NCI-H774 (cell line): Measurements from ENCODE around the gene RHOC.
A peak's percentile ranks its signal among the peaks of the same experiment; 100 is the strongest.
"Not testable (repeated sequence)": the region's sequence is repeated elsewhere in the genome, so short reads cannot be mapped to it uniquely, and the experiment has no call there.

Experiments used
- DNase-seq: peaks from one replicate; lab custom pipeline; 2025; lab: John Stamatoyannopoulos, UW

RHOC gene

GRCh38 chr1:112706505-112707220 lies at the start of gene RHOC:
Gene RHOC (minus strand): TSS chr1:112707127. CDS start chr1:112703799, 3,328 bp downstream.
- peak; percentile 77 for DNase-seq

GRCh38 chr1:112754116-112754628 lies 47.2 kb upstream of the RHOC start:
- DNase-seq, result no peak

DNA sequence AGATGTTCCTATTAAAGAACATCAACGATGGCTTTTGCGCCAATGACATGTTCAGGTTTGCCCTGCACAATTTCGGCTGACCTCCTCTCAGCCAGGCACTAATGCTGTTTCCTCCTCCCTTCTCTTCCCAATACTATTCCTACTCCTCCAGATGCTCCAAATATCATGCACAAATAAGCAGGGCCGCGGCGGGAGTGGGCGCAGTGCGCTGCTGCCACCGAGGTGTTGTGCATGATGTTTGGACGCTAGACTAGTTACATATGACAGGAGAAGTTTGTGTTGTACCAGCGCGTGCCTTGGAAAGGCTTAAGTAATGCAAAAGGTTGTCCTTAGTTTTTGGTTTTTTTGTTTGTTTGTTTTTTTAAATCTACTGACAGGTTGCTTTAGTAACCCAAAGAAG lies 41.5 kb upstream of the RHOC start:
- no peak for DNase-seq

- DNase-seq, result no peak
Observed at GRCh38 chr1:112744009-112744578, 37.2 kb upstream of the RHOC start.

DNA sequence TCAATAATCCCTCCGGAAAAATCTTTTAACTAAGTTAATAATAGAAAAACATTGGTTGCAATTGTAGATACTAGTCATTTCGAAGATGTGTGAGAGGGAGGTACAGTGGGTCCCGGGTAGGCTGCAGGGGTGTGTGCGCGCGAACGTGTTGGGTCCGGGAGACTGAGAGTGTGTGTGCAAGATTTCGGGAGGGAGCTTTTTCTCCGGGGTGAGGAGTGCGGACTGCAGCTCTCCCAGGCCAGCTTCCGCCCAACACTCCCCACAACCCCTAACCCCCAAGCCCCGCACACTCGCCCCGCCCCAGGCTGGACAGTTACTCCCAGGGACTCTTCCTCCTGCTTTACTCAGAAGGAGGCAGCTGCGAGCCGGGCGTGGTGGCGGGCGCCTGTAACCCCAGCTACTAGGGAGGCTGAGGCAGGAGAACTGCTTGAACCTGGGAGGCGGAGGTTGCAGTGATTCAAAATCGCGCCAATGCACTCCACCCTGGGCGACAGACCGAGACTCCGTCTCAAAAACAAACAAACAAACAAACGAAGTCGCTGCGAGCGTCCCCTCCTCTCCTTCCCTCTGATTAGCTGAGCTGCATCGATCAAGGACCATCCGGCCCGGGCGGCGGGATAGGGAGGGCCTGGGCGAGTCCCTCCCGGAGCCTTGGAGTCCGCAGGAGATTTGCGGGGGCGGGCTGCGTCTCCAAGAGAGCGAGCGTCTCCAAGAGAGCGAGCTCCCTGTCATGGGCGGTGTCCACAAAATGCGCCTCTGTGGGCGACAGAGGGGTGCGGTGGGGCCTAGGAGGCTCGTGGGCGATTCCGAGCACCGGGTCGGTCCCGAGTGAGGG lies 36.5 kb upstream of the RHOC start:
- no peak for DNase-seq

- no peak for DNase-seq
Observed at GRCh38 chr1:112737573-112737972, 30.6 kb upstream of the RHOC start.

DNA sequence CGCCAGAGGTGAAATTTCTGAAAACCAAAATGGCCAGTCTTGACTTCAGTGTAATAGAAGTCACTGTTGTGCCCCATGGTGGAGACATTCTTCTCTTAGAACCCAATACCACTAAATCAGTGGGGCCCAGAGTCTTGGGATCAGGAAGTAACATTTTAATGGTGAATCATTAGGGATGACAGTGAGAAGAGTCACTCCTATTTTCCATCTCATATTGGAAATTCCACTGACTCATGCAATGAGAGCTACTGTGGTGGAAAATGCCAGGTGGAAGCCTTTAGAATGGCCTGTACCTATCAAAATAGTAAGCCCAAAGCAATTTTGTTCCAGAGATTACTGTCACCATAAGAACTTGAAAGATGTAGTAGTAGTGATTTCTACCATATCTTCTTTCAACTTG lies 28.8 kb upstream of the RHOC start:
- no peak for DNase-seq

DNA sequence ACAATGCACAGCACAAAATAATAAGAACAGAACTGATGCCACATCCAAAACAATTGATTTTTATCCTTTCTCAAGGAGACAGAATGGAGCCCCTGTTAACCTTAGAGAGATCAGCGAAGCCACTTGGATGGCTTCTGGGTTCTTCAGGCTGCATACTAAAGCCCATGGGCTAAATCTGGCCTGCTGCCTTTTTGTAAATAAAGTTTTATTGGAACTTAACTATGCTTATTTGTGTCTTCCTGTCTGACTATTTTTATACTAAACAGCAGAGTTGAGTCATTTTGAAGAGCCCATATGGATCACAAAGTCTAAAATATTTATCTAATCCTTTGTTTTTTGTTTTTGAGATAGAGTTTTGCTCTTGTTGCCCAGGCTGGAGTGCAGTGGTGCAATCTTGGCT lies 24.5 kb upstream of the RHOC start:
- no peak for DNase-seq

DNA sequence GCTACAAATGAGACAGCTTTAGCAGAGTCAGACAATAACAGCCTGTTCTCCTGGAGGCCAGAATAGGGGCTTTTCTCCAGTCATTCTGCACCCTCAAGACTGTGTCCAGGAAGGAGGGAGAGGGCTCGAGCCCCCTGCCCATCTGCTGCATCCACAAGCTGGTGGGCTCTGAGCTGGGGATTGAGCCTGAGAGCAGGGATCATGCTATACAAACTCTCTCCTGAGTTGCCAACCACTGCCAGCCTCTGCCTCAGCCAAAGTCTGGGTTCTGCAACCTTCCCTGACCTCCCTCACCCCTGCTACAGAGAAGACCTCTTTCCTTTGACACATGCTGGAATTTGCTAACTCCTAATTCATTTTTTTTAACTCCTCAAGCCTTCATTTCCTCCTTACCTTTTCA lies 23.0 kb upstream of the RHOC start:
- DNase-seq, result no peak

DNA sequence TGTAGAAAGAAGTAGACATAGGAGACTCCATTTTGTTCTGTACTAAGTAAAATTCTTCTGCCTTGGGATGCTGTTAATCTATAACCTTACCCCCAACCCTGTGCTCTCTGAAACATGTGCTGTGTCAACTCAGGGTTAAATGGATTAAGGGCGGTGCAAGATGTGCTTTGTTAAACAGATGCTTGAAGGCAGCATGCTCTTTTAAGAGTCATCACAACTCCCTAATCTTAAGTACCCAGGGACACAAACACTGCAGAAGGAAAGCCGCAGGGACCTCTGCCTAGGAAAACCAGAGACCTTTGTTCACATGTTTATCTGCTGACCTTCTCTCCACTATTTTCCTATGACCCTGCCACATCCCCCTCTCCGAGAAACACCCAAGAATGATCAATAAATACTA lies 22.1 kb upstream of the RHOC start:
- DNase-seq, result not testable (repeated sequence)

- not testable (repeated sequence) for DNase-seq
Observed at GRCh38 chr1:112728306-112728971, 21.5 kb upstream of the RHOC start.

DNA sequence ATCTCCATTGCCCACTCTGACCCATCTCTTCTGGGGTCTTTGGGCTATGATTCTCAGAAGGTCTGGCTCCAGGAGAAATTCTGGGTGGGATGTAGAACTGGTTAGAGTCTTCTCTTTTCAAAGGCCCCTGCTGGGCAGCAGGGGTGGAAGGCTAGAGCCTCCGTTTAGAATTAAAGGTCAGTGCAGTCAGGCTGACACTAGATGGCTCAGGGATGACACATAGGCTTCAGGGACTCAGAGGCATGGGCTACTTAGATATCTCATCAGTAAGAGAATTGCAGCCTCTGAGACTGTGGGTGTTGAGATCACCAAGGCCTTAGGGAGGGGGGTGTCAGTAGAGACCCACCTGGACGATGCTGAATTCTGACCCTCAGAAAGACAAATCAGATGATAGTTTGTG lies 20.8 kb upstream of the RHOC start:
- DNase-seq, result no peak

GRCh38 chr1:112724240-112724639 lies 17.3 kb upstream of the RHOC start:
- DNase-seq, result not testable (repeated sequence)

DNA sequence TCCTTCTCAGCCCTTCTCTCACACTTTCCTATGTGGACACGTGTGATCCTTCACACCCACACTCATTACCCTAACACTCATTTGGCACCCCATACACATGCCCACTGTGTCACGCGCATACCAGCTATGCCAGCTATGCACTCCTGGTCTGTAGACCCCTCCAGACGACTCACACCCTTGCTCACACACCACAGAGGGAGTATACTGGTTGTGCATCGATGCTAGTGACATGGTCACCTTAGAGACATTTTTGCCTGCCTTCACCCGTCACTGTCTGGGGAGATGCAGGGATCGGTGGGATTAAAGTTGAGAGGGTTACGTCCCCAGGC lies 16.5 kb upstream of the RHOC start:
- no peak for DNase-seq

- DNase-seq, result no peak
Observed at GRCh38 chr1:112722601-112723510, 15.9 kb upstream of the RHOC start.

DNA sequence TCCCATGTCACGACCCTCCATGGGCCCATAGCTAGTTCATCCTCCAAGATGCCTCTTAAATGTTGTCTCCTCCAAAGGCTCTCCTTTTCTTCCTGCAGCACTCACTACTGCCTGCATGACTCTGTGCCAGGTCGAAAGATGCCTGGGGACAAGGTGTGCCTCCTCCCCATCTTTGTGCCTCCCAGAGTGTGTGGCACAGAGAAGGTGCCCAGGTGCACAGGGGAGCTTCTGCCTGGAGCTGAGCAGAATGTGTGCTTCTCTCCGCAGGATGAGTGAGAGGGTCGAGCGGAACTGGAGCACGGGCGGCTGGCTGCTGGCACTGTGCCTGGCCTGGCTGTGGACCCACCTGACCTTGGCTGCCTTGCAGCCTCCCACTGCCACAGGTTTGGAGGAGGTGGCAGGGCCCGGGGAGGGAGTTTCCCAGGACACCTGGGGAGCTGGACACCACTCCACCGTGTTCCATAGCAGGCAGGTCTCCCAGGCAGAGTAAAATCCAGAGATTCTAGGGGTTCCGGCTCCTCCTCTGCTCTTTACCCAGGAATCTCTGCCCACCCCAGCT lies 15.1 kb upstream of the RHOC start:
- no peak for DNase-seq

- not testable (repeated sequence) for DNase-seq
Observed at GRCh38 chr1:112721294-112721693, 14.4 kb upstream of the RHOC start.

GRCh38 chr1:112720800-112721199 lies 13.9 kb upstream of the RHOC start:
- DNase-seq, result no peak

- DNase-seq, result no peak
Observed at GRCh38 chr1:112719706-112720105, 12.8 kb upstream of the RHOC start.

GRCh38 chr1:112718691-112719418 lies 11.9 kb upstream of the RHOC start:
- DNase-seq, result peak; percentile 46
